Daoy (cell line): ENCODE results near the gene SF3A2. TPM values are rescaled to one million over a fixed set of nuclear protein-coding genes. Genes with fewer than 3 reads are reported as not detected.
"Not testable (repeated sequence)": the region's sequence is repeated elsewhere in the genome, so short reads cannot be mapped to it uniquely, and the experiment has no call there.

ENCODE experiments used
- DNase-seq: peaks from one replicate; pipeline ENCODE4 v3.0.0-alpha.2; 2015; ENCODE audit warnings: low read depth
- total RNA-seq: library from RNA; depleted of rRNA; stranded (reverse); fragments of >200 nt; shearing (Covaris generic); gene quantifications from 2 replicates; pipeline ENCODE4 v1.2.3, GENCODE V29; 2014

The SF3A2 gene
- total RNA-seq, 1 experiment from 2014 or later = 47.7 TPM

DNA sequence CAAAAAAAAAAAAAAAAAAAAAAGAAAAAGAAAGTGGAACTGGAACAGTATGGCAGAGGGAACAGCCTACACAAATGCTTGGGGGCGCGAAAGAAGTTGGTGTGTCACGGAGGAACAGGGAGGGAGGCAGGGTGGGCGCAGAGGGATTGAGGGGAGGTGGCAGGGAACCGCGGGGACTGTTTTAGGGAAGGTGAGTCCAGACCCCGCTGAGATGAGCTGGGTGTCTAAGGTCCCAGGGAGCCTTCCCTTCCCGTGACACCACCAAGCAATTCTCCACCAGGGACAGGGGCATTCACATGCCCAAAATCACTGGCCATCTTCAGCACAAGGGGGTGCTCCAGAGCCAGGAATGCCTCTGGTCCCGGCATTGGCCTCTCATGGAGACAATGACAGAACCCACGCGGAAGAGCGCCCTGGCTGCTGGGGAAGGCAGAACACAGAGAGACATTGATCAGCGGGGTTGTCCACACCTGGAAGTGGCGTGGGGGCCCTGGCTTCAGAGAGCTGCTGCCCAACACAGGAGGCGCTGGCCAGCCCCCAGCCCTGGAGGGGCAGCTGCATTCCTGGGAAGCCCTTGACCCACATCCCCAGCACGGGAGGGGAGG, 38.4 kb downstream of the SF3A2 start:
- peak; percentile 57 for DNase-seq

GRCh38 chr19:2275588-2276428, 39.2 kb downstream of the SF3A2 start:
- DNase-seq = no peak

GRCh38 chr19:2276429-2276986, 39.9 kb downstream of the SF3A2 start:
- no peak for DNase-seq

GRCh38 chr19:2277138-2277537, 40.5 kb downstream of the SF3A2 start:
- DNase-seq = no peak

- no peak for DNase-seq
Measured at GRCh38 chr19:2278459-2279158, 42.0 kb downstream of the SF3A2 start.

DNA sequence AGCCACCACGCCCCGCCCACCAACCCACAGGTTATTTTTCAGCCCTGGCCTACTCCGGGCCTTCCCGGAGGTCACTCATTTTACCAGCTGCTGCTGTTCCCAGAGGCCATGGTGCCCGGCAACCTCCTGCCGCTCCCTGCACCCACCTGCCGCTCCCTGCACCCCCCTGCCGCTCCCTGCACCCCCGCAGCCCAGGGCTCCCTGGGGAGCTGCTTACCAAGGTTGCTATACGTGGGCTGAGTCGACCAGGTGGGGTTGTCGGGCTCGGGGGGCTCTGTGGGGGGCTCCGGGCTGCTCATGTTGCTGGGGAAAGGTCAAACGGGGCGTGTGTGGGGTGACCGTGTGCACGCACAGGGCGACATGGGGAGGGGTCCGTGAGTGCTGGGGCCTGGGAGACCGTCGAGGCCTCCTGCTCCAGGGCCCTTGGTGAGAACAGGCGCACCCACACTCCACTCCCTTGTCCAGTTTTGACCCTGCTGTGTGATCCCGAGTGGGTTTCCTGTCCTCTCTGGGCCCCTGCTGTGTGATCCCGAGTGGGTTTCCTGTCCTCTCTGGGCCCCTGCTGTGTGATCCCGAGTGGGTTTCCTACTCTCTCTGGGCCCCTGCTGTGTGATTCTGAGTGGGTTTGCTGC, 44.1 kb downstream of the SF3A2 start:
- DNase-seq = no peak

- not testable (repeated sequence) for DNase-seq
Measured at GRCh38 chr19:2281265-2282061, 44.8 kb downstream of the SF3A2 start.

DNA sequence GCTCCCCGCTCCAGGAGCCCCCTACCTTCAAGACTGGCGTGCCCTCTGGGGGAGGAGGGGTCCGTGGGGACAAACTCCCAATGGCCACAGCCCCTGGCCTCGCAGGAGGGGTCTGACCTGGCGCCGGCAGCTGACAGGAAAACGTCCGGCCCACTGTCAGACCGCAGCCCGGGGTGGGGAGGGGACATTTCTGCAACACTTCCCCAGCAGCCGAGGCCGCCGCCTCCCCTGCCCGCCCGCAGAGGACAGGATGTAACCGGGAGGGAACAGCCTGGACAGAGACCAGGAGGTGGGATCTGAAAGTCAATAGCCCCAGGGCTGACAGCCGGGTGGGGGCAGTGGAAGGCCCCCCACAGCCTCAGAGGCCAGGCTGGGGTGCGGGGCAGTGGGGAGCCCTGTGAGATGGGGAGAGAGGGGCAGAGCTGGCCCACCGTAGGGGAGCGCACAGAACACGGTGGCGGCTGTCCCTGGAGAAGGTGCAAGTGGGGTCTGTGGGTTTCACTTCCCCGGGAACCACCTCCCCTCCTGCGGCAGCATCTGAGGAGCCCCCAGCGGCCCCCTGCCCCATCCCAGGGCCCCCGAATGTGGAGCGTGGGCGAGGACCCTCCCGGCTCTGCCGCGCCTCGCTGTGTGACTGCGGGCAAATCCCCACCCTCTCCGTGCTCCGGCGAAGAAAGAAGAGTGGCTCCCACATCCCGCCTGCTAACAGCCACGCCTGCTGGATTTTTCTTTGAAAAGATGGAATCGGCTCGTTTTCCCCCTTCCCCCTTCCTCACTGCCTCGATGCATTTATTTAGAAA, 45.6 kb downstream of the SF3A2 start, which contains the start of gene PEAK3:
TSS of gene PEAK3 (minus strand) at position 114 of the 800 bp plus-strand sequence. CDS start 1,244 bp downstream, outside the sequence.
- peak; percentile 53 for DNase-seq

GRCh38 chr19:2282862-2283237, 46.2 kb downstream of the SF3A2 start:
- no peak for DNase-seq

DNA sequence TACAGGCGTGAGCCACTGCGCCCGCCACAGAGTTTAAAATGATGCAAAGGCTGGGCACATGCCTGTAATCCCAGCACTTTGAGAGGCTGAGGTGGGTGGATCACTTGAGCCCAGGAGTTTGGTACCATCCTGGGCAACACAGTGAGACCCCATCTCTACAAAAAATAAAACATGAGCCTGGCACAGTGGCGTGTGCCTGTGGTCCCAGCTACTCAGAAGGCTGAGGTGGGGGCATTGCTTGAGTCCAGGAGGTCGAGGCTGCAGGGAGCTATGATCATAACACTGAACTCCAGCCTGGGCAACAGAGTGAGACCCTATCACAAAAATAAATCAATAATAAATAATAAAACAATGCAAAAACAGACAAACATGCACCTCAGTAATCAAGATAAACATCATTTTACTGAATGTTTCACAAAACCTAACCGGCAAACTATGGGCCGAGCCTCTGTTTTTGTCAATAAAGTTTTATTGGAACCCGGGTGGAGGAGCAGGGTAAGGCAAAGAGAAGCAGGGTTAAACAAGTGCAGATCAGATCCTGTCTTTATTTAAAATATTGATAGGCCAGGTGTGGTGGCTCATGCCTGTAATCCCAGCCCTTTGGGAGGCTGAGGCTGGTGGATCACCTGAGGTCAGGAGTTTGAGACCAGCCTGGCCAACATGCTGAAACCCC, 47.3 kb downstream of the SF3A2 start:
- DNase-seq = no peak

GRCh38 chr19:2286402-2287140, 49.9 kb downstream of the SF3A2 start:
- no peak for DNase-seq

DNA sequence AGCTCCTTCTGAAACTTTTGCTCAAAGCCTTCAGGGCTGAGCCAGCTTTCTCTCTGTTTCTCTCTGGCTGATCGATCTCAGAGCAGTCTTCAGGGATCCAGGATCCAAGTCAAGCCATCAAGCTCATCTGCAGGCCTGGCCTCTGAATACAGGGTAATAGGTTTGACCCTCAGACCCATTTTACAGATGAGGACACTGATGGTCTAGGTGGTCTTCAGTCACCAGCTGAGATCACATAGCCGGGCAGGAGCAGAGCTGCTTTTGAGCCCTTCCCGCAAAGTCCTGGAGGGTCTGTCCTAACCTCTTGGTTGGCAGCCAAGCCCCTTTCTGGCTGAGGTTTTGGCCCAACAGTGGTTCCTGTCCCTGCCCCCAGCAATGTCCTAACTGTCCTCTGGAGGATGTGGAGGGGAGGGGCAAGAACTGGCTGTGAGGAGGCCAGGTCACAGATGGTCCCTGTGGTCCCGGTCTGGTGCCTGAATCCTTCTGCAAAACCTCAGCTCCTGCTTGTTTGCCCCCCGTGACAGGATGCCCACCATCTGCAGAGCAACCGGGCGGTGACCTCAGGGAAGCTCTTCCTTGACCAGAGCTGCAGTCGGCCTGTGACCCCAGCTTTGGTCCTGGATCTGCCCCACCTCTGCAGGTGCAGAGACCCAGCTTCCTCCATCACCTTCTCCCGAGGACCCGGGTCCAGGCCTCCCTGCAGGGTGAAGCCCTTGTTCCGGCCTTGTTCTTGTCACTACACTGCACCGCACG, 51.1 kb downstream of the SF3A2 start:
- no peak for DNase-seq

DNA sequence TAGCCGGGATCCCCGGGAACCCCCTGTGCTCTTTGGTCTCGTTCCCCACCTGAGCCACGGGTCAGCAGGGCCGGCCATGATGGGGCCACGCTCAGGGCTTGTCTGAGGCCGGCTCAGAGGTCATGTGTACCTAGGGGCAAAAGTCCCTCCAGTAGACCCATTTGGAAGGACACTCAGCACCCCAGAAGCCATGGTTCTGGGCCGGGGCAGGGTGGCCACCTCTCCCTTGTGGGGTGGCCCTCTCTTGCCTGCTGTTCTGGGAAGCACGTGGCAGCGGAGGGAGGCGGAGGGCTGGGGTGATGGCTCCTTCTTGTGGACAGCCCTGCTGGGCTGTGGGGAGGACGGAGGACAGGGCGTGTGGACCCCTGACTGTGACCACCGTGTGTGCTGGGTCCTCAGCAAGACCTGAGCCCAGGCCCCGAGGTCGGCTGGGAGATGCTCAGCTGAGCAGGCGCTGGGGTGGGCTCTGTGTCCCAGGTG, 51.8 kb downstream of the SF3A2 start:
- DNase-seq = no peak

- DNase-seq = no peak
Measured at GRCh38 chr19:2288818-2289713, 52.4 kb downstream of the SF3A2 start.

DNA sequence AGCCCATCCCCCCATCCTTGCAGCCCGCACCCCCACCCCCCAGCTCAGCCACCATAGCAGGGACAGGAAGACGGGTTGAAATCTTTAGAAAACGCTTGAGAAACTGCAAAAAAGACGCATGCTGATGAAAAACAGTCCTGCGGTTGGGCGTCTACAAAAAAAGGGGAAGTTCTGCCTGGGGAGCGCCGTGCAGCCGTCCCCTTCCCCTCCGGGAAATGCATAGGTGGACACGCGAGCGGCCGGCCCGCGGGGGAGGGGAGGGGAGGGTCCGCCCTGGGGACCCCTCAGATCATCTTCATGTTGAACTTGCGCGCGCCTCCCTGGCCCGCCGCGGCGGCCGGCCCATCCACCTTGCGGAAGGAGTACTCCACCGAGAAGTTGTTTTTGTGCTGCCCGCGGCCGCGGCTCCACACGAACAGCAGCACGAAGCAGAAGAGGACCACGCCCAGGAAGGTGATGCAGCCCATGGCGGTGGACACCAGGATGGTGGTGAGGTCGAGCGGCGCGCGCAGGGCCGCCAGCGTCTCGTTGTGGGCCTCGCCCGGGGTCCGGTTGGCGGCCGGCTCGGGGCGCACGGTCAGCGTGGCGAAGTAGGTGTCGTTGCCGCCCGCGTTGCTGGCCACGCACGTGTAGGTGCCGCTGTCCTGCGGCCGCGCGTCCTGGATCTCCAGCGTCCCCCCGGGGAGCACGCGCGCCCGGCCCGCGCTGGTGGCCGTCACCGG, 53.3 kb downstream of the SF3A2 start:
- no peak for DNase-seq
